COLO668 (cell line): ENCODE data around the gene MC3R.
"Not testable (repeated sequence)": the region's sequence is repeated elsewhere in the genome, so short reads cannot be mapped to it uniquely, and the experiment has no call there.

Experiments
- DNase-seq: peaks from one replicate; lab custom pipeline; 2025; ENCODE audit not compliant: unreplicated experiment; lab: John Stamatoyannopoulos, UW

MC3R gene

DNA sequence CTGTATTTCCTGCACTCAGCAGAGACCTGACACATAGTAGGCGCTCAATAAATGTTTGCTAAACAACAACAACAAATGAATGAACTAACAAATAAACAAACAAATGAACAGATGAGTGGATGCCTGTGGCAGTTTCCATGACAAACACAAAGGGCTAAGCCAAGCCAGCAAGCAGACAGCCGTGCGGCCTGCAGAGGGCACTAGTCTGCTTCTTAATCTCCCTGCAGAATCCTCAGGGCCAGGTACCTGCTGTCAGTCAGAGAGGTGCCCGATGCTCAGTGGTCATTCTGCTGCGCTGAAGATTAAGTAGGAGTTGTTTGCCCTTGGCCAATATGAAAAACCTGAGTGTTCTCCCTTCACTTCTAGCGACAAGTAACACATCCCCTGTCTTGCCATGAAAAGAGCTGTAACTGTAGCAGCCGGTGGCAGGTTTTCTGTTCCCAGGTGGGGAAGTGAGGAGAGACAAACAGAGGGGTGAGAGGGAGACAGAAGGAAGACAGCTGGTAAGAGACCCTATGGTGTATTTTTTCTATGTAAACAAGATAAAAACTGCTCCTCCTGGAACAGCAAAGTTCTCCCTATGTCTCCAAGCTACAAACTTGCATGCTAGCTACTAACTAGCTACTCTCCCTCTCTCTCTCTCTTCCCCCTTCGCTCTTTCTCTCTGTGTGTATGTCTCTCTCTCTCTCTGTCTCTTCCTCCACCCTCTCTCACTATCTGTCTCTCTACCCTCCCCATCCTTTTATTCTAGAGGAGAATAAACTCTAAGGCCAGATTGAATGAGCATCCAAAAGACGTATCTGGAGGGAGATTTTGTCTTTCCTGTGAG lies at the start of gene MC3R:
Gene MC3R, plus strand, starts transcription at position 779 of the 829 bp plus-strand sequence. CDS start 112 bp downstream, outside the sequence.
- peak; percentile 43 for DNase-seq

DNA sequence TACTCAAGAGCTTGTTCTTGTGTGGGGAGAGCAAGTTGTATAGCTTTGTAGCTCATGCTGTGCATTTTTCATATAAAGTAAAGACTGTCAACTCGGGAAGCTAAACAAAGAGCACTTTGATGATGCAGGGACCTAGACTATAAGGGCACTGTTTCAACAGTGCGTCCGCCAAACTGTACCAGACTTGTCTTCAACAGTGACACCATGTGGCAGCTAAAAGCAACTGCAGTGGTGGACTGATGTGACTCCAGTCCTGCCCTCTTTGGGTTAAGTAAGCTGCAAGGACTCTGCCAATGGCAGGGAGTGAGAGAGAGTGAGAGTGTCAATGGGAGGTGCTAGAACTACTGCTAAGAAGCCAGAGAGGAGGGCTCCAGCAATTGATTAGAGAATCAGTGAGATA lies 48.1 kb upstream of the MC3R start:
- no peak for DNase-seq

DNA sequence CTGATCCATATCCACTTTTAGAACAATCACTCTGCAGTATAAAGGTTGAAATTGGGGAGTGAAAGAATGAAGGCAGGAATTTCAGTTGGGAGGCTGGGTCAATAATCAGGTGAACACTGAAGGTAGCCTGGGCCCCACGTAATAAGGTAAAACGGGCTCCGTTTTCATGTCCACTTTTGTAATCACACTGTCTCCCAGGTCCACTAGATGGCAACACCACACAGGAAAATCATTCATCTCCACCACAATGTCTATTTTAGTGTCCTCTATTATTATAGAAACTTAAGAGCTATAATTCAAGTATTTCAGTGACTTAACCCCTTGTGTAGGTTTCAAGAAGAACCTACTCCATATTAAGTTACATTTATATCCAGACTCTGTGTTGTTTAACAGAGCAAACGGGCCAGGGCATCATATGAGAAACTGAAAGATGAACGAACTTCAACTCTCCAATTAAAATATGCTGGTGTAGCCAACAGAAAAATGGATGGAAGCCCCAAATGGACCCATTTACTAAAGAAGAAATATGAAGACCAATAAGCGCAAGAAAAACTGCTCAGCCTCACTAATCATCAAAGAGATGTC lies 45.9 kb upstream of the MC3R start:
- no peak for DNase-seq

DNA sequence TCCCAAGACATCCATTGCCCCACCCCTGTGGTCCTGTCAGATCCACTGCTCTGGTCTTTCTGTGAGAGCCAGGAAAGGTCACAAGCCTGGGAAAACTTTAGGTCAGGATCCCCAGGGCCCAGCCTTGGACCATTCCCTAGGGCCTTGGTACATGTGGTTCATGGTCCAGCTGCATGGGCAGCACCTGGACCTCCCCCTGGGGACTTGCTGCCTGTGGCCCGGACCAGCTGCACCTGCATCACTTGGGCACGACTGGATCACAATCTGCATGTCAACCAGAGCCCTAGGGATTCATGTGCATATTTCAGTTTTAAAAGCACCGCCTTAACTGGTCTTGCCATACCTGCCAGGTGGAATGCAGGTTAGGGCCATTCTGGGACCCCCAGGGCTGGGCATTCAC lies 44.3 kb upstream of the MC3R start:
- DNase-seq = no peak

DNA sequence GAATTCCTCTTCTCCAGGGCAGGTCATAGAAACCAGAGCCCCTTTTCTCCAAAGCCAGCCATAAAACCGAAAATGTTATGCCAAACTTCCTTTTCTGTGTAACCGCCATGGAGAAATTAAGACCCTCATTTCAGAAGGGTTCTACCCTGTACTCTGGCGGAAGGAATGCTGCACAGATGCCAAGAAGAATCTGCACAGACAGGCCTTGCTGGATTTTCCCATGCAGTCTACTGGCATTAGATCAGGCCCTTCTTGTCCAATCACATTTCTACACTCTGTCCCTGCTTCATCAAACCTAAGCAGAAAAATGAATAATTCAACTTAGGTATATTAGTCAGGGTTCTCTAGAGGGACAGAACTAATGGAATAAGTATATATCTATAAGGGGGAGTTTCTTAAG lies 43.2 kb upstream of the MC3R start:
- no peak for DNase-seq

DNA sequence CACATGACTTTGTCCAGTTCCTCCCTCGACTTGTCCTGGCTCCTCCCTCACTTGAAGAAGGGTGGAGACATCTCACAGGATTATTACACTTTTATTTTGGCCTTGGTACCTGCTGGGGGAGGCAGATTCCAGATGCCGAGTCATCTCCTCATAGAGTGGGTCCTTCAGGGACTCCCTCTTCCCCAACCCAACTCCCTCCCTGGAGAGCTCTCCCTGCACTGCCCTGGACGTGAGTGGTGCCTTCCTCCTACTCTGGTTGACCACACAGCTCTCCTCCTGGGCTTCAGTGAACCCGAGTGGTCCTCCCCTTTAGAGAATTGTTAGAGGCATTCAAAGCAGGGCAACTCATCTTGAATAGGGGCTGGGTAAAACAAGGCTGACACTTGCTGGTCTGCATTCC lies 40.9 kb upstream of the MC3R start:
- no peak for DNase-seq

DNA sequence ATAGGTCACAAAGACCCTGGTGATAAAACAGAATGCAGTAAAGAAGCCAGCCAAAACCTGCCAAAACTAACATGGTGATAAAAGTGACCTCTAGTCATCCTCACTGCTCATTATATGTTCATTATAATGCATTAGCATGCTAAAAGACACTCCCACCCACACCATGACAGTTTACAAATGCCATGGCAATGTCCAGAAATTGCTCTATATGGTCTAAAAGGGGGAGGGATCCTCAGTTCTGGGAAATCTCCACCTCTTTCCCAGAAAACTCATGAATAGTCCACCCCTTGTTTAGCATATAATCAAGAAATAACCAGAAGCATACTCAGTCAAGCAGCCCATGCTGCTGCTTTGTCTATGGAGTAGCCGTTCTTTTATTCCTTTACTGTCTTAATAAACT lies 40.4 kb upstream of the MC3R start:
- no peak for DNase-seq

DNA sequence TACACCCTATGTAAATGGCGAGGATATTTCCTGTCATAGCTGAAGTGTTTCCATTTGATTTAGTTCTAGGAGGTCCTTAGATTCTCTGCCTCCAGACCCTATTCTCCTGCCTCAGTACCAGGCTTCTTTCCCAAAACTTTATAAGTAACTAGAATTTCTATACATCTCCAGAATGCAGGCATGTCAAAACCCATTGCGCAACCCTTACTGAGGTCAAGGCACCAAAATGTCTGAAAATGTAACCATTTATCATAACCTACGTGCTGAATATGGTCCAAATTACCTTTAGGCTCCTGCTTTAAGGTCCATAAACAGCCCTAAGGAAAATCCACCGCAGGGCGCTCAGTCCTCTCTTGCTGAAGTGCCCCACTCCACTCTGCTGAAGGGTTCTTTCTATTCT lies 37.5 kb upstream of the MC3R start:
- no peak for DNase-seq

DNA sequence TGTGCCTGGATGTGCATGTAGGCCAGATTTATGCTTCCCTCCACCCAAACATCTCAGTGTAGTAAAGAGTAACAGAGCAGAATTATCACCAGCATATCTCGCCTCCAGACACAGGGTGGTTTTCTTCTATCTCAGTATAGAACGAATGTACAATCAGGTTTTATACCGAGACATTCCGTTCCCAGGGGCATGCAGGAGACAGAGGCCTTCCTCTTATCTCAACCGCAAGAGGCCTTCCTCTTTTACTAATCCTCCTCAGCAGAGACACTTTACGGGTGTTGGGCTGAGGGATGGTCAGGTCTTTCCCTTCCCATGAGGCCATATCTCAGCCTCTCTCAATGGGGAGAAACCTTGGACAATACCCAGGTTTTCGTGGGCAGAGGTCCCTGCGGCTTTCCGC lies 36.4 kb upstream of the MC3R start:
- DNase-seq = no peak

DNA sequence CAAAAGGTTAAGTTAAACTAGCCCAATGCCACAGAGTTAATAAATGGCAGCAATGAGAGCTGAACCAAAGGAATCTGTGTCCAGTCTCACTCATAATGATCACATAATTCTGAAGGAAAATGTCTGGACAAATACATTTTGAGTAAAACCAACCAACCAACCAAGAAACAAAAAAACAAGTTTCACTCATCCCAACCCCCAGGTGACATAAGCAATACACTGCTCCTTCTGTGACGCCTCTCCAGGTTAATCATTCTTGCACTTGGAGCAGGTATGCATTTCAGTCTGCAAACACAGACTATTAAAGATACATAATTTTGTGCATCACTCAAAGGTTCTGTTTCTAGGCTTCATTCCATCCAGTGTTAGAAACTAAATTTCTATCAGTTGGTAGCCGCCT lies 35.2 kb upstream of the MC3R start:
- no peak for DNase-seq

DNA sequence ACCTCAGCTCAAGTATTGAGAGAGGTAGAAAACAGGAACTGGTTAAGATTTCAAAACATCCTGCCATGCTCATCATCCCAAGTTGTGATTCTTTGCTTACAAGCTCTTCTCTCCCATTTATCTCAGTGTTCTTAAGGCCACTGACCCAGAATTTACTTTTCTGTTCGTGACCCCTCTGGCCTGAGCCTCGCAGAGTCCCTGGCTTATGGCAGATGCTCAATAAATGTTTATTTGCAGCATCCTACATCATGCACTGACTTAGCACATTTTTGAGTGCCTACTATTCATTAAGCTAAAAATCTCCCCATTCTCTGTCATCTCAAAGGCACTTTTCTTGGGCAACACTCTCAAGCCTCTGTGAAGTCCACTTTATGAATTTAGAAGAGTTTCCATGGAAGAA lies 33.4 kb upstream of the MC3R start:
- no peak for DNase-seq

DNA sequence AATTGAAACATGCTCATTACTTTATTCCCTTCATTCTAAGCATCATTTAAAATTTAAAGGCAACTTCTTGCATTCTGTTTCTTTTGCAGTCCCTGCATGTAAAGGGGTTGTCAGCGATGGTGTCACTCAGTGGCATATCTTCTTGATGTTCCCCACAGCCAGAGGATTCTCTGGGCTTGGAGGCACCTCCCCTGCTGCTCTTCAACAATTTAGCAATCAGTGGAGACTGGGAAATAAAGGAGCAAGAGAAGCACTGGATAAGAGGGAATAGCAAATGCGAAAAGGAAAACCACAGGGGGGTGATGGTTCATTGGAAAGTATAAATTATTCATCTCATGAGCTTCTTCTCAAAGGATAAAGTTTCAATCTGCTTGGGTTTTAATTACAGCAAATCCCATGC lies 30.7 kb upstream of the MC3R start:
- DNase-seq = no peak

DNA sequence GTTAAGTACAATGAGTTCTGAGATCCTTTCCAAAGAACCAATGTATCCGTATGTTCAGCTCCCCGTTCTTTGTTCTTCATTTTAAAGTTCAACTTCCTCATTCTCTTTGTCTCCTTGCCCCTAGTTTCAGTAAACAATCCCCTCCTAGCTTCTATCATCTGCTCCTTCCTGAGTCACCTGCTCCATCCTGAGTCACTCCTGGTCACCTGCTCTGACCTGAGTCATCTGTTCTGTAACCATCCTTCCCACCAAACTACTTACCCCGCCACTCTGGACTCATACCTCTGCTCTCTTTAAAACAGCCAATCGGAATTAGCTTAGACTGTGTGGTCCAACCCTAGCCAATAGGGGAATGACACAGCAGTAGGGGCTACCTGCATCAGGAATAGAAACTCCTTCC lies 27.3 kb upstream of the MC3R start:
- DNase-seq = not testable (repeated sequence)

DNA sequence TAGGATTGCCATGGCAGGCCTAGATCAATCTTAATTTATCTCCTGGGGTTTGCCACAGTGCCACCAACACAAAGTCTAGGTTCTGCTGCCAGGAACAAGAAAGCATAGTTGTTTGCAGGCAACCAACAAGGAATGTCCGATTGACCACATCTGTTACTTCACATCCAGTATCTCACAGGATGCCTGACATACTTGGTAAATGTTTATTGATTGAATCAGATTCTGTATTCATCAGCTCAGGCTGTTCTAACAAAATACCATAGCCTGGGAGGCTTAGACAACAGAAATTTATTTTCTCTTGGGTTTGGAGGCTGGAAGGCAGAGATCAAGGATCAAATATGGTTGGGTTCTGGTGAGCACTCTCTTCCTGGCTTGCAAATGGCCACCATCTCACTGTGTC lies 26.3 kb upstream of the MC3R start:
- no peak for DNase-seq

DNA sequence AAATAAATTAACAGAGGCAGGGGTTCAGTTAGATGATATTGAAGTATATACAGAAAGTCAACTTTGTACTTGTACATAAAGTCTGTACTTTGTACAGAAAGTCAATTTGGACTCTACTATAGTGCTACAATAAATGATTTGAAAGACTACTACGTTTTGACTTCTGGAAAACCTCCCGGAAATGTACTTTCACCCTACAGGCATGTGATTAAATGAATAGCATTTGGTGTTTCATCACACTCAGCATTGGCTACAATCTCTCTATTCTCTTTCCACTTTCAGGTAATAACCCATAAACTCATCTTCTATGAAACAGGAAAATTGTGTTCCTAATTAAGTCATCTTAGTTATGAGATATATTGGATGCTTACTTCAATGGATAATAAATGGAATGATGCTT lies 25.6 kb upstream of the MC3R start:
- DNase-seq = no peak

DNA sequence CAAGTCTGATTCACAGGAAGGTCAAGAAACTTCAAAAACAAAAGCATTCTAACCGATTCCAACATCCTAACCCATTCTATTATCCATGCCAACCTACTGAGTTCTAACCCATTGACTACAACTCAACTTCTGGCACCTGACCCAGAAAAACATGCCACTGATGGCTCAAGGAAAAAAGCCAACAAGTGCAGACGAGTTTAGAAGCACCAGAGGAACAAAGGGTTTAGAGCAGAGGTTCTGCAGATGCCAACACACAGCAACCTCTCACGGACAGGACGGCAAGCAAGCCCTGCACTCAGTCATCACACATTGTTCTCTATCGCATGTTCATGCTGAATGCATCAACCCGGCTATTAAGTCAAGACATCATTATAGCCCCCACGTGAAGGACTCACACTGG lies 25.2 kb upstream of the MC3R start:
- DNase-seq = no peak

DNA sequence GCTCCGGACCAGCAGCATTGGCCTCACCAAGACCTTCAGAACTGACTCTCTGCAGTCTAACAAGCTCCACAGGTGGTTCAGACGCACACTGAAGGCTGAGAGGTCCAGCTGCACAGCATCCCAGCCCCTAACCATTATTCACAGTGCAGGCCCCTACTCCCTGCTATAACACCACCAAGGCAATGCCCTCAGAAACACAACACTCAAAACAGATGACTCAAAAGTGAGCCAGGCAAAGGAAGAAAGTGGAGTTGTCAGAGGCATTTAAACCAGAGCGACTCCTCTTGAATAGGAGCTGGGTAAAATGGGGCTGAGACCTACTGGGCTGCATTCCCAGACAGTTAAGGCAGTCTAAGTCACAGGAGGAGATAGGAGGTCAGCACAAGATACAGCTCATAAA lies 20.5 kb upstream of the MC3R start:
- no peak for DNase-seq

DNA sequence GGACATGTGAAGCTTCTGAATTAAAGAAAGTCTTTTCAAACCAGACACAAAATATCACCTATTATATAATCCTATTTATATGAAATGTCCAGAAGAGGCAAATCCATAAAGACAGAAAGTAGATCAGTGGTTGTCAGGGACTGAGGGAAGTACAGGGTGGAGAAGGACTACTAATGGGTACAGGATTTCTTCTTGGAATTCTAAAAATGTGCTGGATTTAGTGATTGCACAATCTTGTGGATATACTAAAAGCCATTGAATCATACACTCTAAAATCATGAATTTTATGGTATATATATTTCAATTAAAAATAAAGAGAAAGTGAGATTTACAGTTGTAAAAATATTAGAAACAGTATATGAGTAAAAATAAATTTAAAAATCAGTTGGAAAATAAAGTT lies 18.7 kb upstream of the MC3R start:
- DNase-seq = no peak

DNA sequence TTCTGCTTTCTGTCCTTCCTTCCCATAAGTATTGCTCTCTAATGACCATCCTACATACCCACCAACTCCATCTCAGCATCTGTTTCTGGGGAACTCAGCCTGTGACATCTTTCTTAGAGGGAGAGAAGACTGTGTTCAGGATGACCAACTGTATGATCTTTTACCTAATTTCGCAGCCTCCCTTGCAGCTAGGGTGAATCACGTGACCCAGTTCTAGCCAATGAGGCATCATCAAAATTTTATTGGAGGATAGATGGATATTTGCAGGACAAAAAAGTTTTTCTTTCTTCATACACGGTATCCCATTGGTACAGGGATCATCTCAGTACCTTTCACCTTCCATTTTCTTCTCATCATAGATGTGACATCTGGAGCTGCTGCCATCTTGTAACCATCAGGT lies 14.4 kb upstream of the MC3R start:
- DNase-seq = no peak

DNA sequence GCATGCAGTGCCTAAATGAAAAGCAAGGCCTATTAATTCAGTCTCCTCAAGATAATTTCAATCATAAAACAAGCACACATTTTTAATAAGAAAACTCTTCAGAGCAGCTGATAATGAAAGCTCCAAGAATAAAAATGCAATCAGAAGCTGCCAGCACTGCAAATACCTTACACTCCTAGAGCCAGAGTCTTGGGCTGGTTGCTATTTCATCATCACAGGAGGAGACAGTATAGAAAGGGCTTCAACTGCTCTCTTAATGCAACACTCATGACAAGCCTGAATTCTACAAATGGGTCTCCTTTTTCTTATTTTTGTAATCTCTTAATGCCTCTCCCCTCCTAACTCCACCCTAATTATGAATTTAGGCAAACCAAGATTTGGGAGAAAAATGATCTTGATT lies 11.2 kb upstream of the MC3R start:
- no peak for DNase-seq

DNA sequence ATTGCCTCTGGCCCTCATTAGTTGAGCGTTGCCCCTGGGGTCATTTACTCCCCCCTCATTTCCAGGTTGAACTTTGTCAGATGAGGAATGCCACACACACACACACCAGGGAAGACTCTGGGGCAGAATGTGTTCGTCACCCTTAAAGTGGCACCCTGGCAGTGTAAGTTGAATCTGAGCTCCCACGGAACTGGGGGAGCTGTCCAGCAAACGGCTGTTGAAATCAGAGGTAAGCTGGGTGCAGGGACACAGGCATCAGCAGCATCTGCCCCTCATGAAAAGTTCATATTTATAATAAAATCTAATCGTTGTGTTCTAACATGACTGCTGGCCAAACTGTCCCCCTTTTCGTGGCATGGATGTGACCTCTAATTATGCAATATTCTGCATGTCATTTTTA lies 4.3 kb upstream of the MC3R start:
- DNase-seq = no peak

DNA sequence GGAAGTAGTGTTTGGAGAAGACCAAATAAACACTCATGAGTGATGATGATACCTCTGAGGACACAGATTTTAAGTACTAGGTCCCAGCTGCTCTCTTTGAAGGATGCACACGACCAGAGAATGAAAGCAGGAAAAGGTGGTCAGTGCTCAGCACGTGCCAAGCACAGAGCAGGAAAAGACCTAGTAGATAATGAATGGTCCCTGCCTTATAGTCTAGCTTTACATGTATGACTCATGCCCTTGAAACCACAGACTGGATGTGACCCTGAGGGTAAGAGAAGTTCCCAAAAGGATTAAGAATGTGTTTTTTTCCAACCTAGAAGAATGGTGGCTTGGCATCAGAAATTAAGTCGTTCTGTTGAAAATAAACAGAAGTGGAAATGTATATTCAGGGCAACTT lies 2.8 kb upstream of the MC3R start:
- no peak for DNase-seq
